A549 (cell line): Measurements from ENCODE around the gene CRYBB1. TPM values are rescaled to one million over a fixed set of nuclear protein-coding genes. Genes with fewer than 3 reads are reported as not detected.

Source experiments
- ATAC-seq, 2 experiments: fragments of 200-7000 bp in 1 of 2; fragments of >200 bp in 1 of 2; cut with Nextera tagmentation in 1 of 2; cut with Tn5 transposase in 1 of 2; 3 replicates each; pipeline versions ENCODE4 v1.8.0 to v1.9.1; 2018 to 2020; ENCODE audit warnings: mild to moderate bottlenecking in 1 of 2, moderate library complexity in 1 of 2
- CTCF ChIA-PET: fragments of 300-600 bp; sonication (Branson Sonifier 250); formaldehyde crosslinking; extraction: SDS; loops from one replicate; lab custom pipeline; 2021; ENCODE audit warnings: antibody characterized with exemption, inconsistent platforms; lab: Yijun Ruan, JAX
- POLR2A ChIA-PET: fragments of 350-600 bp; formaldehyde crosslinking; extraction: SDS; loops from one replicate; lab custom pipeline; 2021; ENCODE audit warnings: antibody characterized with exemption, inconsistent platforms; lab: Yijun Ruan, JAX
- DNase-seq, 2 experiments: peaks; one replicate each; pipeline versions ENCODE4 v3.0.0 to v3.0.0-alpha.2; 2011 to 2016; ENCODE audit warnings: low read depth in 1 of 2, low spot score in 1 of 2
- FAIRE-seq: peaks from 2 replicates; lab custom pipeline; 2011; peaks lifted over from hg19 to GRCh38; lab: Jason Lieb, UNC
- H3K27ac ChIP-seq, 2 experiments: fragments of >200 bp; sonication (Bioruptor Twin); formaldehyde crosslinking; 3 replicates each; pipeline ENCODE4 v1.5.1; 2016 to 2017
- H3K4me1 ChIP-seq: fragments of >200 bp; sonication (Bioruptor Twin); formaldehyde crosslinking; 3 replicates; pipeline ENCODE4 v1.6.1; 2016
- H3K4me2 ChIP-seq: fragments of >200 bp; sonication (Bioruptor Twin); formaldehyde crosslinking; 3 replicates; pipeline ENCODE4 v1.6.1; 2016
- H3K4me3 ChIP-seq: fragments of >200 bp; sonication (Bioruptor Twin); formaldehyde crosslinking; 3 replicates; pipeline ENCODE4 v1.5.1; 2016
- H3K9me3 ChIP-seq: fragments of >200 bp; sonication (Bioruptor Twin); formaldehyde crosslinking; 3 replicates; pipeline ENCODE4 v1.6.1; 2016
- CBX2 ChIP-seq: fragments of 200-600 bp; sonication (generic); IDR thresholded peaks from 2 replicates; pipeline ENCODE4 v1.6.1; 2016; ENCODE audit warnings: low read depth, mild to moderate bottlenecking, borderline replicate concordance
- CBX8 ChIP-seq: fragments of 200-600 bp; sonication (generic); IDR thresholded peaks from 2 replicates; pipeline ENCODE4 v1.6.1; 2016
- CHD2 ChIP-seq: fragments of 150-350 bp; IDR thresholded peaks from 2 replicates; pipeline ENCODE4 v1.6.1; 2014; ENCODE audit warnings: low read length; ENCODE audit not compliant: partially characterized antibody
- EHMT2 ChIP-seq: fragments of 200-600 bp; sonication (generic); IDR thresholded peaks from 2 replicates; pipeline ENCODE4 v1.6.1; 2016; ENCODE audit warnings: antibody characterized with exemption, low read depth, mild to moderate bottlenecking, moderate library complexity
- EP300 ChIP-seq, 2 experiments: fragments of >200 bp; sonication (Bioruptor Twin); formaldehyde crosslinking; IDR thresholded peaks; 2 replicates in 1 of 2; 3 replicates in 1 of 2; pipeline ENCODE4 v1.6.1; 2016 to 2017
- ESRRA ChIP-seq: fragments of 150-350 bp; IDR thresholded peaks from 2 replicates; pipeline ENCODE4 v1.6.1; 2014; ENCODE audit warnings: mild to moderate bottlenecking, low read length, borderline replicate concordance
- HOXA7 ChIP-seq: fragments of 250-450 bp; sonication (Bioruptor Pico); IDR thresholded peaks from 2 replicates; pipeline ENCODE4 v1.5.0; 2020; ENCODE audit warnings: mild to moderate bottlenecking, moderate library complexity
- HOXB13 ChIP-seq: fragments of 250-450 bp; sonication (Bioruptor Pico); IDR thresholded peaks from 2 replicates; pipeline ENCODE4 v1.5.0; 2020; ENCODE audit warnings: low read depth, mild to moderate bottlenecking, moderate library complexity
- HOXB5 ChIP-seq: fragments of 250-450 bp; sonication (Bioruptor Pico); IDR thresholded peaks from 2 replicates; pipeline ENCODE4 v1.5.0; 2020; ENCODE audit warnings: mild to moderate bottlenecking, moderate library complexity
- JUNB ChIP-seq: fragments of >200 bp; sonication (Bioruptor Twin); formaldehyde crosslinking; IDR thresholded peaks from 2 replicates; pipeline ENCODE4 v1.6.1; 2016
- KDM5A ChIP-seq: fragments of 200-600 bp; sonication (generic); IDR thresholded peaks from 2 replicates; pipeline ENCODE4 v1.6.1; 2016; ENCODE audit warnings: antibody characterized with exemption, mild to moderate bottlenecking
- MAZ ChIP-seq: fragments of 150-350 bp; IDR thresholded peaks from 2 replicates; pipeline ENCODE4 v1.6.1; 2014; ENCODE audit warnings: antibody characterized with exemption, low read depth, low read length, borderline replicate concordance
- MYC ChIP-seq: IDR thresholded peaks from 2 replicates; pipeline ENCODE4 v1.6.1; 2012; ENCODE audit warnings: mild to moderate bottlenecking, inconsistent platforms, low read length, improper control_type of control experiment, borderline replicate concordance
- NFE2L2 ChIP-seq: fragments of 150-350 bp; conservative IDR thresholded peaks from 2 replicates; pipeline ENCODE4 v1.6.1; 2014; ENCODE audit warnings: low read length
- NPAS2 ChIP-seq: fragments of 250-450 bp; sonication (Bioruptor Pico); IDR thresholded peaks from 2 replicates; pipeline ENCODE4 v1.8.0; 2022; ENCODE audit warnings: mild to moderate bottlenecking, moderate library complexity, borderline replicate concordance
- POLR2AphosphoS2 ChIP-seq: conservative IDR thresholded peaks from 2 replicates; pipeline ENCODE4 v1.6.1; 2012; ENCODE audit warnings: low read length, improper control_type of control experiment, inconsistent platforms
- RARB ChIP-seq: fragments of 250-450 bp; sonication (Bioruptor Pico); IDR thresholded peaks from 2 replicates; pipeline ENCODE4 v1.8.0; 2021; ENCODE audit warnings: mild to moderate bottlenecking, moderate library complexity
- RCOR1 ChIP-seq: fragments of 150-350 bp; IDR thresholded peaks from 2 replicates; pipeline ENCODE4 v1.6.1; 2014; ENCODE audit warnings: antibody characterized with exemption, low read length, low read depth
- RFX5 ChIP-seq: fragments of 450-650 bp; IDR thresholded peaks from 2 replicates; pipeline ENCODE4 v1.7.1; 2014; ENCODE audit warnings: antibody characterized with exemption, mild to moderate bottlenecking, moderate library complexity
- RNF2 ChIP-seq: fragments of 200-600 bp; sonication (generic); IDR thresholded peaks from 2 replicates; pipeline ENCODE4 v1.6.1; 2016; ENCODE audit warnings: low read depth, mild to moderate bottlenecking, antibody characterized with exemption, moderate library complexity, borderline replicate concordance
- SMC3 ChIP-seq: fragments of >200 bp; sonication (Bioruptor Twin); formaldehyde crosslinking; IDR thresholded peaks from 3 replicates; pipeline ENCODE4 v1.6.1; 2018; ENCODE audit warnings: inconsistent platforms
- SREBF2 ChIP-seq: fragments of 450-650 bp; IDR thresholded peaks from 2 replicates; pipeline ENCODE4 v1.6.1; 2014; ENCODE audit warnings: mild to moderate bottlenecking, moderate library complexity
- ZFP36 ChIP-seq: fragments of 450-650 bp; IDR thresholded peaks from 2 replicates; pipeline ENCODE4 v1.6.1; 2014; ENCODE audit warnings: borderline replicate concordance; ENCODE audit not compliant: partially characterized antibody
- WGBS: methylation state at CpG from one replicate; pipeline ENCODE4 v1.1.6; 2017; ENCODE audit errors: missing lambda C conversion rate; 5-methylcytosine and 5-hydroxymethylcytosine counted together
- polyA plus RNA-seq, 4 experiments: library from polyadenylated mRNA; depleted of rRNA in 3 of 4; stranded (reverse); fragments of >200 nt; fragmentation: RNase III in 1 of 4; extraction: RNeasy Plus Mini Kit Qiagen cat#74134 plus additional on column Dnase treatment in 1 of 4; gene quantifications; 2 replicates in 3 of 4; 3 replicates in 1 of 4; pipeline ENCODE4 v1.2.3, GENCODE V29; 2011 to 2017
- TF ChIP-seq, protein P1 (sequence below): fragments of 450-650 bp; IDR thresholded peaks from 2 replicates; pipeline ENCODE4 v1.6.1; 2014; ENCODE audit warnings: antibody characterized with exemption
- TF ChIP-seq, protein P2 (sequence below): fragments of >200 bp; sonication (Bioruptor Twin); formaldehyde crosslinking; IDR thresholded peaks from 3 replicates; pipeline ENCODE4 v1.6.1; 2016
- TF ChIP-seq, protein P3 (sequence below): IDR thresholded peaks from 2 replicates; pipeline ENCODE4 v1.6.1; 2012
- TF ChIP-seq, protein P4 (sequence below): fragments of >200 bp; sonication (Bioruptor Twin); formaldehyde crosslinking; IDR thresholded peaks from 2 replicates; pipeline ENCODE4 v1.6.1; 2016

The CRYBB1 gene
- polyA plus RNA-seq, 2 of the 4 experiments (the other 2 are of a cell fraction) = not detected

DNA sequence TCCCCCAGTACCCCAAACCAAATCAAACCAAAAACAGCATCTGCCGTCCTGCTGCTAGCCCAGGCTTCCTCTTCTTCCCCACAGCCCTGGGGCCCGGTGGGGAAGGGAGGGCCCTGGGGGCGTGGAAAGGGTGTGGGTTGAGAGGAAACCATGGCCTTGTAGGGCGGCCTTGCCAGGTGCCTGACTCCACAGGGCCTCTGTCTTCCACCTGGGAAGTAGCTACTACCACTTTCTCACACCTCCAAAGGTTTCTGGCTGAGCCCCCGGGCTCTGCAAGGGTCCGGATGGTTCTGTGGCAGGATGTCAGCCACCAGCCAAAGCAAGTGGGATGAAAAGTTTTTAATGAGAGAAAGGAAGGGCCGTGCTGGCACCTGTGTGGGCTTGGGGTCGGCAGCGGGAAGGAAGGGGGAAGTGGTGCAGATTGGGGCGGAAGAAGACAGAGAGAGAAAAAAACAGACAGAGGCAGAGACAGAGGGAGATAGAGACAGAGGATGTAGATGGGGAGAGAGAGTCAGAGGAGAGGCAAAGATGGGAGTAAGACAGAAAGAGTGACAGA is 38.4 kb downstream of the CRYBB1 start:
- FAIRE-seq = no peak
- no peaks in the 10 kb centered on the region for H3K9me3 ChIP-seq
- CTCF ChIA-PET = no interaction called here
- 80% methylated on average over 8 of the region's 10 CpGs for WGBS
- H3K4me1 ChIP-seq = no peaks in the 10 kb centered on the region
- POLR2A ChIA-PET = no interaction called here
- TF ChIP-seq RFX5 = no peak
- TF ChIP-seq, protein P1, sequence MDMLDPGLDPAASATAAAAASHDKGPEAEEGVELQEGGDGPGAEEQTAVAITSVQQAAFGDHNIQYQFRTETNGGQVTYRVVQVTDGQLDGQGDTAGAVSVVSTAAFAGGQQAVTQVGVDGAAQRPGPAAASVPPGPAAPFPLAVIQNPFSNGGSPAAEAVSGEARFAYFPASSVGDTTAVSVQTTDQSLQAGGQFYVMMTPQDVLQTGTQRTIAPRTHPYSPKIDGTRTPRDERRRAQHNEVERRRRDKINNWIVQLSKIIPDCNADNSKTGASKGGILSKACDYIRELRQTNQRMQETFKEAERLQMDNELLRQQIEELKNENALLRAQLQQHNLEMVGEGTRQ = no peak
- no peak for TF ChIP-seq RCOR1
- no peak for TF ChIP-seq EHMT2
- no peak for TF ChIP-seq ESRRA
- no peak for TF ChIP-seq MAZ
- TF ChIP-seq NPAS2 (CRISPR knock-in tag) = no peak
- no peak for TF ChIP-seq HOXA7
- no peak for TF ChIP-seq RNF2
- no peak for TF ChIP-seq ZFP36
- TF ChIP-seq HOXB13 (CRISPR knock-in tag) = no peak
- TF ChIP-seq CBX2 = no peak
- TF ChIP-seq, protein P2, sequence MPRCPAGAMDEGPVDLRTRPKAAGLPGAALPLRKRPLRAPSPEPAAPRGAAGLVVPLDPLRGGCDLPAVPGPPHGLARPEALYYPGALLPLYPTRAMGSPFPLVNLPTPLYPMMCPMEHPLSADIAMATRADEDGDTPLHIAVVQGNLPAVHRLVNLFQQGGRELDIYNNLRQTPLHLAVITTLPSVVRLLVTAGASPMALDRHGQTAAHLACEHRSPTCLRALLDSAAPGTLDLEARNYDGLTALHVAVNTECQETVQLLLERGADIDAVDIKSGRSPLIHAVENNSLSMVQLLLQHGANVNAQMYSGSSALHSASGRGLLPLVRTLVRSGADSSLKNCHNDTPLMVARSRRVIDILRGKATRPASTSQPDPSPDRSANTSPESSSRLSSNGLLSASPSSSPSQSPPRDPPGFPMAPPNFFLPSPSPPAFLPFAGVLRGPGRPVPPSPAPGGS = no peak
- no peak for TF ChIP-seq MYC
- no peak for TF ChIP-seq EP300 (IDR thresholded peaks at IDR 0.05)
- TF ChIP-seq, protein P3, sequence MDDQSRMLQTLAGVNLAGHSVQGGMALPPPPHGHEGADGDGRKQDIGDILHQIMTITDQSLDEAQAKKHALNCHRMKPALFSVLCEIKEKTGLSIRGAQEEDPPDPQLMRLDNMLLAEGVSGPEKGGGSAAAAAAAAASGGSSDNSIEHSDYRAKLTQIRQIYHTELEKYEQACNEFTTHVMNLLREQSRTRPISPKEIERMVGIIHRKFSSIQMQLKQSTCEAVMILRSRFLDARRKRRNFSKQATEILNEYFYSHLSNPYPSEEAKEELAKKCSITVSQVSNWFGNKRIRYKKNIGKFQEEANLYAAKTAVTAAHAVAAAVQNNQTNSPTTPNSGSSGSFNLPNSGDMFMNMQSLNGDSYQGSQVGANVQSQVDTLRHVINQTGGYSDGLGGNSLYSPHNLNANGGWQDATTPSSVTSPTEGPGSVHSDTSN = no peak
- TF ChIP-seq KDM5A = no peak
- no peak for TF ChIP-seq HOXB5 (CRISPR knock-in tag)
- TF ChIP-seq, protein P4, sequence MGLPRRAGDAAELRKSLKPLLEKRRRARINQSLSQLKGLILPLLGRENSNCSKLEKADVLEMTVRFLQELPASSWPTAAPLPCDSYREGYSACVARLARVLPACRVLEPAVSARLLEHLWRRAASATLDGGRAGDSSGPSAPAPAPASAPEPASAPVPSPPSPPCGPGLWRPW = no peak
- DNase-seq = no peak
- no peak for ATAC-seq
- no peak overlapping the region for H3K4me2 ChIP-seq
- no peak overlapping the region for H3K4me3 ChIP-seq
- no peak overlapping the region for H3K27ac ChIP-seq

DNA sequence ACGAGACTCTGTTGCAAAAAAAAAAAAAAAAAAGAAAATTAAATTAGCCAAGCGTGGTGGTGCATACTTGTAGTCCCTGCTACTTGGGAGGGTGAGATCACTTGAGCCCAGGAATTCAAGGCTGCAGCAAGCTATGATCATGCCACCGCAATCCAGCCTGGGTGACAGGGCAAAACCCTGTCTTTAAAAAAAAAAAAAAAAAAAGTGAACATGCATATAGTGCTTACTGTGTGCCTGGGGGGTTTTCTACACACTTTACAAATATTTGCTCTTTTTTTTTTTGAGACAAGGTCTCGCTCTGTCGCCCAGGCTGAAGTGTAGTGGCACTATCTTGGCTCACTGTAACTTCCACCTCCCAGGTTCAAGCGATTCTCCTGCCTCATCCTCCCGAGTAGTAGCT is 40.7 kb downstream of the CRYBB1 start:
- no peak overlapping the region for H3K27ac ChIP-seq
- no peak for ATAC-seq
- 87% methylated on average over 7 of the region's 7 CpGs for WGBS
- H3K4me3 ChIP-seq = no peak overlapping the region
- TF ChIP-seq CBX8 (no peak), CBX2 (no peak), NPAS2 (CRISPR knock-in tag) (no peak), CHD2 (no peak), JUNB (no peak), SREBF2 (no peak), POLR2AphosphoS2 (no peak), RCOR1 (no peak), SMC3 (no peak), NFE2L2 (no peak), RARB (no peak)
- no peaks in the 10 kb centered on the region for H3K9me3 ChIP-seq
- ChIA-PET POLR2A (no interaction called here), CTCF (interaction anchor here (0.6 kb wide), 1 partner anchor 1057 kb away, joined by 3 read pairs; no protein-coding TSS in a partner anchor)
- no peak for FAIRE-seq
- no peak for DNase-seq
- H3K4me2 ChIP-seq = no peak overlapping the region
- no peaks in the 10 kb centered on the region for H3K4me1 ChIP-seq
